ENCODE data around the gene FGGY.

Gene FGGY

GRCh38 chr1:59565611-59566410 lies 268.9 kb downstream of the FGGY start:
- DNase-seq (no peak), ATAC-seq (ENCODE audit: insufficient read depth, low read depth) (no peak)
- no peak overlapping the region for H3K9ac ChIP-seq (ENCODE audit: low read depth, low read length)
- H3K4me1 ChIP-seq (ENCODE audit: insufficient read depth, low read length): peaks cover 41% of the 10 kb centered on the region
- no peaks in the 10 kb centered on the region for H3K9me3 ChIP-seq (ENCODE audit: insufficient read depth, low read length, severe bottlenecking)
- no peaks in the 10 kb centered on the region for H3K36me3 ChIP-seq (ENCODE audit: insufficient read depth, low read length)
- TF ChIP-seq EZH2 (IDR thresholded peaks at IDR 0.05; ENCODE audit: borderline replicate concordance, low read depth, low read length, severe bottlenecking) (no peak), CTCF (IDR thresholded peaks at IDR 0.05; ENCODE audit: borderline replicate concordance, extremely low read depth, low read length, poor library complexity, severe bottlenecking) (no peak)
- H3K79me2 ChIP-seq (ENCODE audit: insufficient read depth, low read length): no peaks in the 10 kb centered on the region
- H3K4me2 ChIP-seq (ENCODE audit: insufficient read depth, low read length): no peak overlapping the region
- no peaks in the 10 kb centered on the region for H3K27me3 ChIP-seq (ENCODE audit: insufficient read depth, low read length, poor library complexity)
- no peak overlapping the region for H3K4me3 ChIP-seq (ENCODE audit: low read depth in 1 of 2, low read length in 2 of 2)
- no peaks in the 10 kb centered on the region for H4K20me1 ChIP-seq (ENCODE audit: insufficient read depth, low read length)
- peak overlapping the region; percentile 49 for H3K27ac ChIP-seq (ENCODE audit: low read length)
- no peak overlapping the region for H2AFZ ChIP-seq (ENCODE audit: low read depth, low read length)

GRCh38 chr1:59568158-59568935 lies 271.5 kb downstream of the FGGY start:
- Histone ChIP-seq H3K9me3 (ENCODE audit: insufficient read depth, low read length, severe bottlenecking) (no peaks in the 10 kb centered on the region), H3K4me3 (ENCODE audit: low read depth in 1 of 2, low read length in 2 of 2) (no peak overlapping the region), H3K9ac (ENCODE audit: low read depth, low read length) (no peak overlapping the region), H3K36me3 (ENCODE audit: insufficient read depth, low read length) (no peaks in the 10 kb centered on the region), H2AFZ (ENCODE audit: low read depth, low read length) (no peak overlapping the region), H3K4me1 (ENCODE audit: insufficient read depth, low read length) (peaks cover 61% of the 10 kb centered on the region), H3K4me2 (ENCODE audit: insufficient read depth, low read length) (no peak overlapping the region), H4K20me1 (ENCODE audit: insufficient read depth, low read length) (no peaks in the 10 kb centered on the region), H3K27ac (ENCODE audit: low read length) (peak overlapping the region; percentile 30; the same call in 1 of the 2 replicates), H3K79me2 (ENCODE audit: insufficient read depth, low read length) (no peaks in the 10 kb centered on the region), H3K27me3 (ENCODE audit: insufficient read depth, low read length, poor library complexity) (no peaks in the 10 kb centered on the region)
- DNase-seq: no peak
- TF ChIP-seq CTCF (IDR thresholded peaks at IDR 0.05; ENCODE audit: borderline replicate concordance, extremely low read depth, low read length, poor library complexity, severe bottlenecking) (no peak), EZH2 (IDR thresholded peaks at IDR 0.05; ENCODE audit: borderline replicate concordance, low read depth, low read length, severe bottlenecking) (no peak)
- no peak for ATAC-seq (ENCODE audit: insufficient read depth, low read depth)

- H3K9ac ChIP-seq (ENCODE audit: low read depth, low read length): no peak overlapping the region
- no peaks in the 10 kb centered on the region for H4K20me1 ChIP-seq (ENCODE audit: insufficient read depth, low read length)
- H3K4me3 ChIP-seq (ENCODE audit: low read depth in 1 of 2, low read length in 2 of 2): no peak overlapping the region
- no peaks in the 10 kb centered on the region for H3K27me3 ChIP-seq (ENCODE audit: insufficient read depth, low read length, poor library complexity)
- peak overlapping the region; percentile 76 for H3K27ac ChIP-seq (ENCODE audit: low read length)
- H3K9me3 ChIP-seq (ENCODE audit: insufficient read depth, low read length, severe bottlenecking): peaks cover 2% of the 10 kb centered on the region
- no peak for DNase-seq
- H3K4me2 ChIP-seq (ENCODE audit: insufficient read depth, low read length): no peak overlapping the region
- no peaks in the 10 kb centered on the region for H3K36me3 ChIP-seq (ENCODE audit: insufficient read depth, low read length)
- H2AFZ ChIP-seq (ENCODE audit: low read depth, low read length): no peak overlapping the region
- no peaks in the 10 kb centered on the region for H3K79me2 ChIP-seq (ENCODE audit: insufficient read depth, low read length)
- TF ChIP-seq CTCF (IDR thresholded peaks at IDR 0.05; ENCODE audit: borderline replicate concordance, extremely low read depth, low read length, poor library complexity, severe bottlenecking) (no peak), EZH2 (IDR thresholded peaks at IDR 0.05; ENCODE audit: borderline replicate concordance, low read depth, low read length, severe bottlenecking) (no peak)
- H3K4me1 ChIP-seq (ENCODE audit: insufficient read depth, low read length): peaks cover 61% of the 10 kb centered on the region
- no peak for ATAC-seq (ENCODE audit: insufficient read depth, low read depth)
Measured at GRCh38 chr1:59569198-59569597, 272.3 kb downstream of the FGGY start.

All from DND-41 (cell line).